SU-DHL-6 (cell line): ENCODE measurements around the gene NUDCD2.

Experiments
- CTCF ChIP-seq: fragments of 200-600 bp; sonication (generic); IDR thresholded peaks from one replicate; pipeline ENCODE4 v1.5.1; 2017; ENCODE audit warnings: antibody characterized with exemption, mild to moderate bottlenecking, low read length, moderate library complexity; ENCODE audit not compliant: insufficient read depth, poor library complexity, severe bottlenecking
- EZH2phosphoT487 ChIP-seq: fragments of 200-600 bp; sonication (generic), shearing (Covaris generic); conservative IDR thresholded peaks from 2 replicates; pipeline ENCODE4 v1.6.1; 2018; ENCODE audit warnings: mild to moderate bottlenecking, antibody characterized with exemption, low read length, moderate library complexity, mixed read lengths

GRCh38 chr5:163509291-163509951 lies 49.5 kb upstream of the NUDCD2 start:
- TF ChIP-seq CTCF (no peak), EZH2phosphoT487 (no peak)
